Stimulated activated CD8-positive, alpha-beta memory T cell treated with anti-CD3 and anti-CD28 coated beads, Interleukin-4, amount 100 ng/mL, for 4 hours (primary cell): ENCODE data around the gene ZNF580.
A peak's percentile ranks its signal among the peaks of the same experiment; 100 is the strongest.

ENCODE experiments used
- DNase-seq, 2 donors: peaks; one replicate each; pipeline ENCODE4 v3.0.0-alpha.2; 2020; ENCODE audit warnings: low read depth in 2 of 2, low spot score in 1 of 2

Gene ZNF580

GRCh38 chr19:55622242-55622969, 18.4 kb upstream of the ZNF580 start:
- no peak for DNase-seq

GRCh38 chr19:55623130-55623529, 17.7 kb upstream of the ZNF580 start:
- no peak for DNase-seq

GRCh38 chr19:55623561-55623960, 17.2 kb upstream of the ZNF580 start:
- DNase-seq, result no peak

- DNase-seq, result peak; percentile 83 to 85
Measured at GRCh38 chr19:55624109-55625003, 16.4 kb upstream of the ZNF580 start, which contains the start of gene ZNF784. TSS of gene ZNF784 (minus strand) at chr19:55624566. CDS start at chr19:55624561, 5 bp downstream.

GRCh38 chr19:55625004-55625326, 15.8 kb upstream of the ZNF580 start:
- DNase-seq, result no peak

- no peak for DNase-seq
Measured at GRCh38 chr19:55626350-55626749, 14.5 kb upstream of the ZNF580 start.

GRCh38 chr19:55632463-55632834, 8.4 kb upstream of the ZNF580 start:
- DNase-seq, result peak in 1 of 2 donors; percentile 92

GRCh38 chr19:55633861-55634260, 6.9 kb upstream of the ZNF580 start:
- no peak for DNase-seq

- no peak for DNase-seq
Measured at GRCh38 chr19:55635334-55635717, 5.5 kb upstream of the ZNF580 start.

- no peak for DNase-seq
Measured at GRCh38 chr19:55635856-55636440, 4.9 kb upstream of the ZNF580 start.

GRCh38 chr19:55636723-55637122, 4.1 kb upstream of the ZNF580 start:
- no peak for DNase-seq

- DNase-seq, result no peak
Measured at GRCh38 chr19:55637534-55637933, 3.3 kb upstream of the ZNF580 start.

- no peak for DNase-seq
Measured at GRCh38 chr19:55638864-55639359, 1.9 kb upstream of the ZNF580 start.

GRCh38 chr19:55640043-55640576, 692 bp upstream of the ZNF580 start:
- no peak for DNase-seq

GRCh38 chr19:55641426-55642152, 787 bp downstream of the ZNF580 start:
- DNase-seq, result no peak

GRCh38 chr19:55642153-55643002, 1.6 kb downstream of the ZNF580 start:
- DNase-seq, result no peak

- DNase-seq, result peak; percentile 61 to 67
Measured at GRCh38 chr19:55643003-55643886, 2.4 kb downstream of the ZNF580 start, which contains the start of gene ZNF581. TSS of gene ZNF581 (plus strand) at chr19:55643649. CDS start at chr19:55644572, 923 bp downstream.

GRCh38 chr19:55643887-55644176, 3.0 kb downstream of the ZNF580 start:
- no peak for DNase-seq

GRCh38 chr19:55644191-55644833, 3.5 kb downstream of the ZNF580 start:
- no peak for DNase-seq
